SU-DHL-6 (cell line): ENCODE results near the gene DCD.

Source experiments
- EZH2phosphoT487 ChIP-seq: fragments of 200-600 bp; sonication (generic), shearing (Covaris generic); conservative IDR thresholded peaks from 2 replicates; pipeline ENCODE4 v1.6.1; 2018; ENCODE audit warnings: mild to moderate bottlenecking, antibody characterized with exemption, low read length, moderate library complexity, mixed read lengths
- TF ChIP-seq, protein P1 (sequence below): fragments of 200-600 bp; sonication (generic); IDR thresholded peaks from one replicate; pipeline ENCODE4 v1.5.1; 2017; ENCODE audit warnings: antibody characterized with exemption, mild to moderate bottlenecking, low read length, moderate library complexity; ENCODE audit not compliant: insufficient read depth, poor library complexity, severe bottlenecking

DNA sequence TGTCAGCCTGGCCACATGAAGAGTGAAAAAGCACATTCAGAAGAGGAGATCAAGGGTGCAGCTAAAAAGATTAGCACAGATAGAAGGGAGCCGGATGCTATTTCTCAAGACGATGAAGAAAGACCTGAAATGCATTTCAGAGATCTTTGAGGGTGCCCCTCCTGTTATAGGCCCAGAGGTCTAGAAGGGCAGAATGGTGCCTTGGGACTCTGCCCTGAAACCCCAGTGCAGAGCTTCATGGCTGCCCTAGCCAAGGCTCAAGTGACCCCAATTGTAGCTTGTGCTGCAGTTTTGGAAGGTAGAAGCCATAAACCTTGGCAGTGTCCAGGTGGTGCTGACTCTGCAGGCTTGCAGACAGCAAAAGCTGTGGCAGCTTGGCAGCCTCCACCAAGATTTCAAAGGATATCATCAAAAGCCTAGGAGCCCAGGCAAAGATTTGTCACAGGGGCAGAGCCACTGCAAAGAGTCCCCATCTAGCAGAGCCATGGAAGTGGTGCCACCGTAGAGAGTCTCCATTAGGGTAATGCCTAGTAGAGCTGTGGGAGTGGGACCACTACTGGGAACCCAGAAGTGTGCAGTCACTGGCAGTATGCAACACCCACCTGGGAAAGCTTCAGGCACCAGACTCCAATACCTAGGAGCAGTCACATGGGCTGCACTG lies 19.8 kb downstream of the DCD start:
- TF ChIP-seq, protein P1, sequence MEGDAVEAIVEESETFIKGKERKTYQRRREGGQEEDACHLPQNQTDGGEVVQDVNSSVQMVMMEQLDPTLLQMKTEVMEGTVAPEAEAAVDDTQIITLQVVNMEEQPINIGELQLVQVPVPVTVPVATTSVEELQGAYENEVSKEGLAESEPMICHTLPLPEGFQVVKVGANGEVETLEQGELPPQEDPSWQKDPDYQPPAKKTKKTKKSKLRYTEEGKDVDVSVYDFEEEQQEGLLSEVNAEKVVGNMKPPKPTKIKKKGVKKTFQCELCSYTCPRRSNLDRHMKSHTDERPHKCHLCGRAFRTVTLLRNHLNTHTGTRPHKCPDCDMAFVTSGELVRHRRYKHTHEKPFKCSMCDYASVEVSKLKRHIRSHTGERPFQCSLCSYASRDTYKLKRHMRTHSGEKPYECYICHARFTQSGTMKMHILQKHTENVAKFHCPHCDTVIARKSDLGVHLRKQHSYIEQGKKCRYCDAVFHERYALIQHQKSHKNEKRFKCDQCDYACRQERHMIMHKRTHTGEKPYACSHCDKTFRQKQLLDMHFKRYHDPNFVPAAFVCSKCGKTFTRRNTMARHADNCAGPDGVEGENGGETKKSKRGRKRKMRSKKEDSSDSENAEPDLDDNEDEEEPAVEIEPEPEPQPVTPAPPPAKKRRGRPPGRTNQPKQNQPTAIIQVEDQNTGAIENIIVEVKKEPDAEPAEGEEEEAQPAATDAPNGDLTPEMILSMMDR, result no peak
- no peak for TF ChIP-seq EZH2phosphoT487
